ENCODE results near the gene IL2. TPM values are rescaled to one million over a fixed set of nuclear protein-coding genes. Genes with fewer than 3 reads are reported as not detected.

IL2 gene
- not detected in 2 replicates for total RNA-seq (2014; rRNA removed; shearing (Covaris generic))

DNA sequence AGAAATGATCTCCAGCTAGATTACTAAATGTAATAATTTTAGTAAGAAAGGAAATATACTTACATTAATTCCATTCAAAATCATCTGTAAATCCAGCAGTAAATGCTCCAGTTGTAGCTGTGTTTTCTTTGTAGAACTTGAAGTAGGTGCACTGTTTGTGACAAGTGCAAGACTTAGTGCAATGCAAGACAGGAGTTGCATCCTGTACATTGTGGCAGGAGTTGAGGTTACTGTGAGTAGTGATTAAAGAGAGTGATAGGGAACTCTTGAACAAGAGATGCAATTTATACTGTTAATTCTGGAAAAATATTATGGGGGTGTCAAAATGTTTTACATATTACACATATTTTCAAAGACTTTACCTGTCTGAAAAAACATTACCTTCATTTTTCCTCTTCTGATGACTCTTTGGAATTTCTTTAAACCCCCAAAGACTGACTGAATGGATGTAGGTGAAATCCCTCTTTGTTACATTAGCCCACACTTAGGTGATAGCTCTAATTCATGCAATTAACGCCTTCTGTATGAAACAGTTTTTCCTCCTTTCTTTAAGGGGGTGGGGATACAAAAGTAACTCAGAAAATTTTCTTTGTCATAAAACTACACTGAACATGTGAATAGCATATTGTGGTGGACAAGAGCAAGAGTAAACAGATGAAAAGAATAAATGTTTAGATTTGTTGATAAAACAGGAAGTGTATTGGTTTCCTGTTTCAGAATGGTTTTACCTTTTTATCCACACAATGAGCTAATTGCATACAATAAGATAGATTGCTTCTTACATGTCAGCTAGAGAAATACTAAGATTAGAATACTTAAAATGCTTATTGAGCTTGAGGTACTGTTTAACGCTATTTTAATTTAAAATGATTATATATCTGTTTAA, at the start of gene IL2:
TSS of gene IL2 (minus strand) at position 495 of the 886 bp plus-strand sequence. CDS start at position 210, 285 bp downstream.
- DNase-seq (ENCODE audit: low read depth) = no peak

- no peak for DNase-seq (ENCODE audit: low read depth)
These were observed 46.7 kb upstream of the IL2 start for GRCh38 chr4:122503214-122503613.

DNA sequence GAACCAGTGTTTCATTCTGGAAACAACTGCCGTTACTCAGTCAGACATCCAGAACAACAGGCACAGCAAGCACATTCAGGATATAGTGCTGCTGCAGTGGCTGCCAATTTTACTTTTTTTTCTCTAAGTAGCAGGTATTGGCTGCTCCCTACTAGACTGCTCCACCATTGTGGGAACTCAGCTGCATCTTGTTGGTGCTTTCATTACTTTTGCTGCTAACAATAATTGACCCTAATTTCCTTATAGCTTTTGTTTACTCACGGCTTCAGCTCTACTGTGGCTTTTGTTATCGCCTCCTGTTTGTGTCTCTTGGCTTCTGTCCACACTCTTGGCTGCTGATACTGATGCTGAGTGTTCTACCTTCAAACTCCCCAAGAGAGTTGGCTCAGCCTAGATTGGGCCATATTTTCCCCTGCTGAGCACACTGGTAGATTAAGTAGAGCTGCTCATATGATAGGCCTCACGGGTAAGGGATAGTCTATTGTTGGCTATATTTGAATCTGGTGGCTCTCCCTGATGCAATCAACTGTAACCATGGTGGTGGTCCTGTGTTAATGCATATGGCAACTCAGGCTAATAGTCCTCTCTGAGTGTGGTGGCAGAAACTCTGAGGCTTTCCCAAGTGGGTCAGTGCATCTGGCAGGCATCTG, 44.5 kb upstream of the IL2 start:
- no peak for DNase-seq (ENCODE audit: low read depth)

GRCh38 chr4:122489061-122489460, 32.5 kb upstream of the IL2 start:
- DNase-seq (ENCODE audit: low read depth) = no peak

- no peak for DNase-seq (ENCODE audit: low read depth)
These were observed 27.0 kb upstream of the IL2 start for GRCh38 chr4:122483481-122483880.

- DNase-seq (ENCODE audit: low read depth) = no peak
These were observed 25.4 kb upstream of the IL2 start for GRCh38 chr4:122481766-122482405.

GRCh38 chr4:122480655-122481487, 24.3 kb upstream of the IL2 start:
- DNase-seq (ENCODE audit: low read depth) = no peak

DNA sequence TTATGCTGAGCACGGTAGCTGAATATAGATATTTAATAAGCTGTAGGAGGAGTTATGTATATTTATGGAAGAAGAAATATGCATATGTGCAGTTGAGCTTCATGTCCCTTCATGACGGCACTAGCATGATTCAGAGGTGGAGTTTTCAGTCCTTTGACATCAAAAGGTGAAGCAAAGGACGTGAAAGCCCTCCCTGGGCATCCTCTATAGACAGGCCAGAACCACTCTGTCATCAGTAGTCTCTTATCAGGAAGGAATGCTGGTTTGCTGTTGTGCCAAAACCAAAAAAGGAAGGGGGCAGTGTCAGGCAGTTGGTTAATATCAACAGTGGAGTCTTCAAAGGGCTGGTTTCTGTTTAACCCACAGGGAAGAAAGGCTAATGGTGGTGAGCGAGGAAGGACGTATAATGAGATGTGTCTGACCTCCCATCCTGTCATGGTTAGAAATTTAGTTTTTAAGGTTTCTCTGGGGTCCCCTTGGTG, 23.5 kb upstream of the IL2 start:
- DNase-seq (ENCODE audit: low read depth) = peak; percentile 34

GRCh38 chr4:122476745-122477144, 20.2 kb upstream of the IL2 start:
- no peak for DNase-seq (ENCODE audit: low read depth)

DNA sequence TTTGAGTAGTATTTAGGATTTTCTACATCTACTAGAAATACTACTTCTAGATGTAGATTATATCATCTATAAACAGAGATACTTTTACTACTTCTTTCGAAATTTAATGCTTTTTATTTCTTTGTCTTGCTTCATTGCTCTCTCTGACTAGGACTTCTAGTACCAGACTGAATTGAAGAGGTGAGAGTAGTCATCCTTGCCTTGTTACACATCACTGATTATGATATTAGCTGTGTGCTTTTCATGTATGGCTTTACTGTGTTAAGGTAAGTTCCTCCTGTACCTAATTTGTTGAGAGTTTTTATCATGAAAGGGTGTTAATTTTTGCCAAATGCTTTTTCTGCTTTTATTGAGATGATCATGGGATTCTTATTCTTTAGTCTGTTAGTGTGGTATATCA, 19.6 kb upstream of the IL2 start:
- DNase-seq (ENCODE audit: low read depth) = no peak

DNA sequence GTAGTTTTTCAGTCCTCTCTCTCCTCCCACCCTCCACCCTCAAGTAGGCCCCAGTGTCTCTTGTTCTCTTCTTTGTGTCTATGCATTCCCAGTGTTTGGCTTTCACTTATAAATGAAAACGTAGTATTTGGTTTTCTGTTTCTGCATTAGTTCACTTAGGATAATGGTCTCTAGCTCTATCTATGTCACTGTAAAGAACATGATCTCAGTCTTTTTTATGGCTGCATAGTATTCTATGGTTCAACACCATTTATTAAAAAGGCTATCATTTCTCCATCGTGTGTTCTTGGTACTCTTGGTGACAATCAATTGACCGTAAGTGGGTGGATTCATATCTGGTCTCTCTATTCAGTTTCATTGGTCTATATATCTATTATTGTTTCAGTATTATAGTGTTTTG, 18.7 kb upstream of the IL2 start:
- no peak for DNase-seq (ENCODE audit: low read depth)

DNA sequence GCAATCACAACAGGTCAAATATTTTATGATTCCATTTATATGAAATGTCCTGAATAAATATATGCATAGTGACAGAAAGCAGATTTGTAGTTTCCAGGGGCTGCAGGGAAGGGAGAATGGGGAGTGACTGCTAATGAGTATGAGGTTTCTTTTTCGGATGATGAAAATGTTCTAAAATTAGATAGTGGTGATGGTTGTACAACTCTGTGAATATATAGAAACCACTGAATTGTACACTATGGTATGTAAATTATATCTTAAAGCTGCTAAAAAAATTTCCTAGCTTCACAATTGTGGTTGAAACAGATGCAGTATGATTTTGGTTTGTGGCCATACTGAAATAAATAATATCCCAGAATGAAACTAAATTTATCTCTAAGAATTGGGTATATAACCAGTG, 12.9 kb upstream of the IL2 start:
- no peak for DNase-seq (ENCODE audit: low read depth)

GRCh38 chr4:122458625-122459024, 2.1 kb upstream of the IL2 start:
- DNase-seq (ENCODE audit: low read depth) = peak; percentile 42

- no peak for DNase-seq (ENCODE audit: low read depth)
These were observed 3.0 kb downstream of the IL2 start for GRCh38 chr4:122453384-122453995.

DNA sequence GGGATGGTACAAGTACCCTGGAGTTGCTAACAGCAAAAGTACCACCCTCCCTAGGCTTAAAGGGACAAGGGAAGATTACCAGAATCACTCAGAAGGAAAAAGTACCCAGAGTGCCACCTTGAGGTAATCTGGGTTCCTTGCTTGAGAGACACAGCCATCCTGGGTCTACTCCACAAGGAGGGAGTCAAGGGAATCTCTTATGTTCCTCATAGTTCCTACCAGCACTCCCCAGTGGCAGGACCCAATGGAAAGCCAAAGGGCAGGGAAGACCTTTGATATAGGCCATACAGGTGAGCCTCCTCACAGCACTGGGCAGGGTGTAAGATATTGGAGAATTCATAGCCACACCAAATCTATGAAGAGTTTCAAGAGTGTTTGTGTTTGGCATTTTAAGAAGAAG, 5.7 kb downstream of the IL2 start:
- DNase-seq (ENCODE audit: low read depth) = peak; percentile 11

DNA sequence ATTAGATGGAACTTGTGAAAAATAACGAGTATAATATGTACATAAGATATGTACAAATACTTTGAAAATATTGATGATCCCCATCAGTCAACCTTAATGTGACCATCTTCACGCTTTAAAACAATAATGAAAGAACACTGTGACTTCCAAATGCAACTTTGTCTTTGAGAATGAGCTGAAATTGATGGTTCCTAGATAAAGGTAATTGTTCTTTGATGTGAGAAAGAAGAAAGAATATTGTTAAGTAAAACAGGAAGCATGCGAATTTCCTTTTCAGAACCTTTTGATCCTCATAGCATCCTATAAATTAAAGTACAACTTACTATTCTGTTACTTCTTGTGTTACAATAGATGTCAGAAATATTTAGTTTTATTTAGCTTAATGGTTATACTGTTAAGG, 22.2 kb downstream of the IL2 start:
- no peak for DNase-seq (ENCODE audit: low read depth)

DNA sequence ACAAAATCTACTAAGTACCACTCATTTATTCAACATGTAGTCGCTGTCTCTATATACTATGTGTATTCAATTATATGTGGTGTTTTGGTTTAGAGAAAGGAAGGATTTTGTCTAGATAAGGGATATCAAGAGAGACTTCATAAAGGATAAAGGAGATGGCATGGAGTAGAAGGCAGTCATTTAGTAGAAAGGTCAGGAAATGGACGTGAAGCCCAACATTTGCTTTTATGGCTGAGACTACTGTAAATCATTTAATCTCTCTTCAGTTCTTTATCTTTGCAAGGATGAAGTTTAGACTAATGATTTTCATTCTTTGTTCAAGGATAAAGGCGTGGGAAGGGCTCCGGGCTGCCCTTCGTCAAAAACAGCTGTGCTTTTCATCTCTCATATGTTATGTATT, 25.2 kb downstream of the IL2 start:
- no peak for DNase-seq (ENCODE audit: low read depth)

- DNase-seq (ENCODE audit: low read depth) = no peak
These were observed 33.3 kb downstream of the IL2 start for GRCh38 chr4:122423246-122423645.

- no peak for DNase-seq (ENCODE audit: low read depth)
These were observed 44.0 kb downstream of the IL2 start for GRCh38 chr4:122412547-122412946.

GRCh38 chr4:122403861-122404260, 52.7 kb downstream of the IL2 start:
- no peak for DNase-seq (ENCODE audit: low read depth)
